ENCODE results near the gene REG3A. TPM values are rescaled to one million over a fixed set of nuclear protein-coding genes. Genes with fewer than 3 reads are reported as not detected.

REG3A gene
- total RNA-seq, 2 donors from 2014 or later, result not detected

GRCh38 chr2:79181617-79182016 lies 22.1 kb upstream of the REG3A start:
- H3K36me3 ChIP-seq, result no peaks in the 10 kb centered on the region
- H3K9me3 ChIP-seq, result no peaks in the 10 kb centered on the region
- H3K27me3 ChIP-seq (replicated peaks; ENCODE audit: insufficient read depth), result no peaks in the 10 kb centered on the region
- 90% methylated on average over 2 of the region's 2 CpGs for WGBS
- intact Hi-C loops (cut with DNase I), result no loop called here
- H3K27ac ChIP-seq, result no peak overlapping the region
- no peak overlapping the region for H3K4me3 ChIP-seq
- no peak for DNase-seq (ENCODE audit: low spot score)
- H3K4me1 ChIP-seq (replicated peaks), result no peaks in the 10 kb centered on the region
- no peak for TF ChIP-seq POLR2AphosphoS5 (IDR thresholded peaks at IDR 0.05)
- TF ChIP-seq POLR2A (IDR thresholded peaks at IDR 0.05), result no peak
- TF ChIP-seq, protein P1, sequence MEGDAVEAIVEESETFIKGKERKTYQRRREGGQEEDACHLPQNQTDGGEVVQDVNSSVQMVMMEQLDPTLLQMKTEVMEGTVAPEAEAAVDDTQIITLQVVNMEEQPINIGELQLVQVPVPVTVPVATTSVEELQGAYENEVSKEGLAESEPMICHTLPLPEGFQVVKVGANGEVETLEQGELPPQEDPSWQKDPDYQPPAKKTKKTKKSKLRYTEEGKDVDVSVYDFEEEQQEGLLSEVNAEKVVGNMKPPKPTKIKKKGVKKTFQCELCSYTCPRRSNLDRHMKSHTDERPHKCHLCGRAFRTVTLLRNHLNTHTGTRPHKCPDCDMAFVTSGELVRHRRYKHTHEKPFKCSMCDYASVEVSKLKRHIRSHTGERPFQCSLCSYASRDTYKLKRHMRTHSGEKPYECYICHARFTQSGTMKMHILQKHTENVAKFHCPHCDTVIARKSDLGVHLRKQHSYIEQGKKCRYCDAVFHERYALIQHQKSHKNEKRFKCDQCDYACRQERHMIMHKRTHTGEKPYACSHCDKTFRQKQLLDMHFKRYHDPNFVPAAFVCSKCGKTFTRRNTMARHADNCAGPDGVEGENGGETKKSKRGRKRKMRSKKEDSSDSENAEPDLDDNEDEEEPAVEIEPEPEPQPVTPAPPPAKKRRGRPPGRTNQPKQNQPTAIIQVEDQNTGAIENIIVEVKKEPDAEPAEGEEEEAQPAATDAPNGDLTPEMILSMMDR (IDR thresholded peaks at IDR 0.05), result no peak

DNA sequence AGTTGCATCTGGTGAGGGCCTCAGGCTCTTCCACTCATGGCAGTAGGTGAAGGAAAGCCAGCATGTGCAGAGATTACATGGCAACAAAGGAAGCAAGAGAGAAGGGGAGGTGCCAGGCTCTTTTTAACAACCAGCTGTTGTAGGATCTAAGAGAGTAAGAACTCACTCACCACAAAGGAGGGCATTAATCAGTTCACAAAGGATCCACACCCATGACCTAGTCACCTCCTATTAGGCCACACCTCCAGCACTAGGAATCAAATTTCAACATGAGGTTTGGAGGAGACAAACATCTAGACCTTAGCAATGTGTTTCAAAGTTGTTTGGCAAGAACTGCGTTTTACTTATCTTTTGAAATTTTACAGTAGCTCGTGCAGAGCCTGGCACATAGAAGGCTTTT lies 20.5 kb upstream of the REG3A start:
- Histone ChIP-seq H3K4me1 (replicated peaks) (no peaks in the 10 kb centered on the region), H3K4me3 (no peak overlapping the region), H3K27me3 (replicated peaks; ENCODE audit: insufficient read depth) (no peaks in the 10 kb centered on the region), H3K27ac (no peak overlapping the region), H3K36me3 (no peaks in the 10 kb centered on the region), H3K9me3 (no peaks in the 10 kb centered on the region)
- intact Hi-C loops (cut with DNase I), result no loop called here
- no peak for DNase-seq (ENCODE audit: low spot score)
- 64% methylated on average over 2 of the region's 2 CpGs for WGBS
- TF ChIP-seq, protein P1 (IDR thresholded peaks at IDR 0.05), result no peak
- TF ChIP-seq POLR2AphosphoS5 (IDR thresholded peaks at IDR 0.05) (no peak), POLR2A (IDR thresholded peaks at IDR 0.05) (no peak)

DNA sequence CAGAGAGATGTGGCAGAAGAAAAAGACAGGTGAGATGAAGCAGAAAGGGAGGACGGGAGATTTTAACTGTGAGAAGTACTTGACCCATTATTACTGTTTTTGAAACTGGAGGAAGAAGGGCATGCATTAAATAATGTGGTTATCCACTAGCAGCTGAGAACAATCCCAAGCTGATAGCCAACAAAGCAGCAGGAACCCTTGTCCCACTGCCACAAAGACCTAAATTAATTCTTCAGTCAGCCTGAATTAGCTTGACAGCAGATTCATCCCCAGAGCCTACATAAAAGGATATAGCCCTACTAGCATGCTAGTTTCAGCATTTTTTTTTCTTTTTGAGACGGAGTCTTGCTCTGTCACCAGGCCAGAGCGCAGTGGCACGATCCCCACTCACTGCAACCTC lies 19.5 kb upstream of the REG3A start:
- Histone ChIP-seq H3K4me1 (replicated peaks) (no peaks in the 10 kb centered on the region), H3K27me3 (replicated peaks; ENCODE audit: insufficient read depth) (no peaks in the 10 kb centered on the region), H3K36me3 (no peaks in the 10 kb centered on the region), H3K4me3 (no peak overlapping the region), H3K9me3 (no peaks in the 10 kb centered on the region), H3K27ac (no peak overlapping the region)
- 88% methylated on average over 4 of the region's 4 CpGs for WGBS
- TF ChIP-seq POLR2A (IDR thresholded peaks at IDR 0.05) (no peak), POLR2AphosphoS5 (IDR thresholded peaks at IDR 0.05) (no peak)
- TF ChIP-seq, protein P1 (IDR thresholded peaks at IDR 0.05), result no peak
- intact Hi-C loops (cut with DNase I), result no loop called here
- DNase-seq (ENCODE audit: low spot score), result no peak

GRCh38 chr2:79178076-79178674 lies 18.6 kb upstream of the REG3A start:
- H3K27me3 ChIP-seq (replicated peaks; ENCODE audit: insufficient read depth), result no peaks in the 10 kb centered on the region
- H3K4me1 ChIP-seq (replicated peaks), result no peaks in the 10 kb centered on the region
- no peaks in the 10 kb centered on the region for H3K36me3 ChIP-seq
- no peak for TF ChIP-seq POLR2AphosphoS5 (IDR thresholded peaks at IDR 0.05)
- TF ChIP-seq, protein P1 (IDR thresholded peaks at IDR 0.05), result no peak
- no peak for TF ChIP-seq POLR2A (IDR thresholded peaks at IDR 0.05)
- H3K27ac ChIP-seq, result no peak overlapping the region
- H3K9me3 ChIP-seq, result no peaks in the 10 kb centered on the region
- 45% methylated on average over 6 of the region's 6 CpGs for WGBS
- H3K4me3 ChIP-seq, result no peak overlapping the region
- intact Hi-C loops (cut with DNase I), result no loop called here
- DNase-seq (ENCODE audit: low spot score), result no peak

GRCh38 chr2:79171348-79171958 lies 11.9 kb upstream of the REG3A start:
- DNase-seq (ENCODE audit: low spot score), result no peak
- Histone ChIP-seq H3K27ac (no peak overlapping the region), H3K4me3 (no peak overlapping the region), H3K4me1 (replicated peaks) (no peaks in the 10 kb centered on the region), H3K36me3 (no peaks in the 10 kb centered on the region), H3K9me3 (no peaks in the 10 kb centered on the region), H3K27me3 (replicated peaks; ENCODE audit: insufficient read depth) (no peaks in the 10 kb centered on the region)
- no peak for TF ChIP-seq POLR2A (IDR thresholded peaks at IDR 0.05)
- TF ChIP-seq, protein P1 (IDR thresholded peaks at IDR 0.05), result no peak
- TF ChIP-seq POLR2AphosphoS5 (IDR thresholded peaks at IDR 0.05), result peak; percentile 42
- intact Hi-C loops (cut with DNase I), result no loop called here
- 72% methylated on average over 2 of the region's 2 CpGs for WGBS

All from prostate gland (tissue), 2 donors.